IMR-90 (cell line): Measurements from ENCODE around the gene MTA2. TPM values are rescaled to one million over a fixed set of nuclear protein-coding genes. Genes with fewer than 3 reads are reported as not detected.

Source experiments
- ATAC-seq: fragments of 200-7000 bp; cut with Tn5 transposase; 2 replicates; pipeline ENCODE4 v1.9.1; 2020; ENCODE audit warnings: low read depth, mild to moderate bottlenecking, moderate library complexity
- BruUV-seq: library from RNA; stranded (reverse); fragments of 400-500 nt; replicated peaks from 2 replicates; lab custom pipeline; 2021; lab: Mats Ljungman, UMichigan
- CTCF ChIA-PET: fragments of 300-600 bp; formaldehyde crosslinking; extraction: SDS; loops from one replicate; lab custom pipeline; 2021; ENCODE audit warnings: antibody characterized with exemption; lab: Yijun Ruan, JAX
- POLR2A ChIA-PET: fragments of 300-600 bp; sonication (Branson Sonifier 250); formaldehyde crosslinking; loops from one replicate; lab custom pipeline; 2022; ENCODE audit warnings: antibody characterized with exemption; ENCODE audit not compliant: unreplicated experiment; lab: Charles Lee
- DNase-seq: peaks from one replicate; pipeline ENCODE4 v3.0.0; 2013
- H2AFZ ChIP-seq: replicated peaks from 2 replicates; pipeline ENCODE3; 2013; ENCODE audit warnings: low read length, mild to moderate bottlenecking; ENCODE audit not compliant: poor library complexity
- H2AK5ac ChIP-seq: 2 replicates; pipeline ENCODE4 v1.6.1; 2013; ENCODE audit warnings: low read depth, low read length, inconsistent platforms
- H2AK9ac ChIP-seq: replicated peaks from 2 replicates; pipeline ENCODE3; 2013; ENCODE audit warnings: mild to moderate bottlenecking, low read depth, low read length, moderate library complexity; ENCODE audit not compliant: poor library complexity
- H2BK120ac ChIP-seq: 2 replicates; pipeline ENCODE4 v1.6.1; 2013; ENCODE audit warnings: low read depth, low read length, inconsistent platforms
- H2BK15ac ChIP-seq: 3 replicates; pipeline ENCODE4 v1.6.1; 2013; ENCODE audit warnings: low read depth, low read length, inconsistent platforms
- H2BK20ac ChIP-seq: 2 replicates; pipeline ENCODE4 v1.6.1; 2013; ENCODE audit warnings: low read depth, mild to moderate bottlenecking, inconsistent platforms, low read length, moderate library complexity
- H2BK5ac ChIP-seq: 2 replicates; pipeline ENCODE4 v1.6.1; 2013; ENCODE audit warnings: mild to moderate bottlenecking, low read depth, low read length, inconsistent platforms; ENCODE audit not compliant: poor library complexity, severe bottlenecking
- H3K14ac ChIP-seq: replicated peaks from 2 replicates; pipeline ENCODE4 v1.6.1; 2013; ENCODE audit warnings: low read depth, low read length, inconsistent platforms
- H3K18ac ChIP-seq: 2 replicates; pipeline ENCODE4 v1.6.1; 2013; ENCODE audit warnings: low read depth, low read length, control low read depth
- H3K23ac ChIP-seq: 2 replicates; pipeline ENCODE4 v1.6.1; 2013; ENCODE audit warnings: low read depth, low read length, inconsistent platforms
- H3K27ac ChIP-seq: 2 replicates; pipeline ENCODE4 v1.5.1; 2013; ENCODE audit warnings: mild to moderate bottlenecking, control low read depth, low read length; ENCODE audit not compliant: insufficient read depth
- H3K27me3 ChIP-seq: 2 replicates; pipeline ENCODE4 v1.6.1; 2013; ENCODE audit warnings: low read length; ENCODE audit not compliant: control insufficient read depth, insufficient read depth
- H3K36me3 ChIP-seq: 2 replicates; pipeline ENCODE4 v1.6.1; 2013; ENCODE audit warnings: low read length, mixed read lengths; ENCODE audit not compliant: control insufficient read depth, insufficient read depth
- H3K4ac ChIP-seq: 2 replicates; pipeline ENCODE4 v1.6.1; 2013; ENCODE audit warnings: low read depth, low read length, inconsistent platforms
- H3K4me1 ChIP-seq: 2 replicates; pipeline ENCODE4 v1.6.1; 2013; ENCODE audit warnings: low read length, mixed read lengths; ENCODE audit not compliant: control insufficient read depth, insufficient read depth
- H3K4me2 ChIP-seq: 2 replicates; pipeline ENCODE4 v1.6.1; 2013; ENCODE audit warnings: low read depth, mild to moderate bottlenecking, control low read depth, low read length, moderate library complexity
- H3K4me3 ChIP-seq: 2 replicates; pipeline ENCODE4 v1.5.1; 2013; ENCODE audit warnings: low read depth, mild to moderate bottlenecking, control low read depth, low read length, moderate library complexity; ENCODE audit not compliant: insufficient read depth
- H3K56ac ChIP-seq: 2 replicates; pipeline ENCODE4 v1.6.1; 2013; ENCODE audit warnings: low read length, inconsistent platforms; ENCODE audit not compliant: insufficient read depth; ENCODE audit errors: extremely low read depth
- H3K79me1 ChIP-seq, 2 experiments: 2 replicates each; pipeline ENCODE4 v1.6.1; 2013; ENCODE audit warnings: low read length in 2 of 2, inconsistent platforms in 1 of 2, low read depth in 1 of 2
- H3K9ac ChIP-seq: 2 replicates; pipeline ENCODE4 v1.6.1; 2013; ENCODE audit warnings: low read depth, low read length, control low read depth
- H3K9me1 ChIP-seq: 2 replicates; pipeline ENCODE4 v1.6.1; 2013; ENCODE audit warnings: low read length, inconsistent platforms; ENCODE audit not compliant: insufficient read depth
- H3K9me3 ChIP-seq: 2 replicates; pipeline ENCODE4 v1.6.1; 2013; ENCODE audit warnings: low read length; ENCODE audit not compliant: control insufficient read depth, insufficient read depth
- H4K20me1 ChIP-seq: 2 replicates; pipeline ENCODE4 v1.6.1; 2013; ENCODE audit warnings: low read length, inconsistent platforms; ENCODE audit not compliant: insufficient read depth
- H4K5ac ChIP-seq: 2 replicates; pipeline ENCODE4 v1.6.1; 2013; ENCODE audit warnings: mild to moderate bottlenecking, low read depth, low read length, control low read depth
- H4K8ac ChIP-seq, 2 experiments: 2 replicates each; pipeline ENCODE4 v1.6.1; 2013; ENCODE audit warnings: low read depth in 2 of 2, low read length in 2 of 2, control low read depth in 1 of 2, inconsistent platforms in 1 of 2
- H4K91ac ChIP-seq: 2 replicates; pipeline ENCODE4 v1.6.1; 2013; ENCODE audit warnings: low read depth, low read length, inconsistent platforms; ENCODE audit not compliant: insufficient read depth
- CEBPB ChIP-seq: IDR thresholded peaks from 2 replicates; pipeline ENCODE4 v1.6.1; 2012; ENCODE audit warnings: low read depth, low read length, improper control_type of control experiment
- MAZ ChIP-seq: IDR thresholded peaks from 2 replicates; pipeline ENCODE4 v1.6.1; 2012; ENCODE audit warnings: low read depth, mild to moderate bottlenecking, low read length, improper control_type of control experiment, moderate library complexity, borderline replicate concordance
- MXI1 ChIP-seq: IDR thresholded peaks from 2 replicates; pipeline ENCODE4 v1.6.1; 2012; ENCODE audit warnings: low read depth, mild to moderate bottlenecking, low read length, moderate library complexity, borderline replicate concordance
- POLR2A ChIP-seq: IDR thresholded peaks from 2 replicates; pipeline ENCODE4 v1.6.1; 2012; ENCODE audit warnings: mild to moderate bottlenecking, low read depth, low read length
- WGBS, 2 experiments: methylation state at CpG; one replicate each; pipeline versions ENCODE4 v1.1.5 to v1.1.7; 2013; ENCODE audit warnings: missing lambda C conversion rate in 2 of 2; ENCODE audit not compliant: insufficient read length in 1 of 2; ENCODE audit errors: extremely low coverage in 2 of 2; 5-methylcytosine and 5-hydroxymethylcytosine counted together
- dilution Hi-C: fragments of 300-500 bp; cut with HindIII; formaldehyde crosslinking; loops from one replicate; pipeline ENCODE4 v1.14.3; 2018; ENCODE audit warnings: low sequenced_read_pairs; ENCODE audit not compliant: unreplicated experiment
- in situ Hi-C: fragments of 300-500 bp; cut with MboI; formaldehyde crosslinking; loops from 3 replicates; pipeline ENCODE4 v1.14.3; 2019; ENCODE audit warnings: low sequenced_read_pairs, inconsistent platforms, mixed read lengths
- intact Hi-C: fragments of 100-400 bp; cut with micrococcal nuclease; formaldehyde crosslinking; loops from 2 replicates; pipeline ENCODE4 v1.10.0; 2022
- polyA plus RNA-seq, 3 experiments: library from polyadenylated mRNA; depleted of rRNA; stranded (reverse); fragments of >200 nt; gene quantifications; 2 replicates each; pipeline ENCODE4 v1.2.3, GENCODE V29; 2012; ENCODE audit warnings: low replicate concordance in 1 of 3
- total RNA-seq: library from RNA; depleted of rRNA; stranded (reverse); fragments of >200 nt; gene quantifications from 2 replicates; pipeline ENCODE4 v1.2.3, GENCODE V29; 2012

The MTA2 gene
- total and polyA plus RNA-seq, 2 of the 4 experiments (the other 2 are of a cell fraction) = 34.8 to 136 TPM

DNA sequence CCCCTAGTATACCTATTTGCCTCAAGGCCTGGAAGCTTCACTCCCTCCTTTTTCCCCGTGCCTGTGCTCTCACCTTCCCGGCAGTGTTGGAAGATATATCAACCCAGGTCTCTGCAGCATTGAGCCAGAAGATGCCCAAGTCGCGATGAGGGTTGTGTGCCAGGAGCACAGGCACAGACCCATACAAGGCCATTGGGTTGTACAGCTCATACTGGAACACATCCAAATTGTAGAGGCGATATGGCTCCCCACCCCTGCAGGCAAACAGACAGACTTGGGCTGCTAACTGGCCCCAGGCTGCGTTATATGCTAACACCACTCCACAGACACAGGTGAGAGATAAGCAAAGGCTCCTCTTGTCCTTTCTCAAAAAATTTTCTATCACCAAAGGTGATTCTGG is 30.8 kb upstream of the MTA2 start:
- Histone ChIP-seq H2AK5ac (no peak overlapping the region), H3K4me2 (no peak overlapping the region), H2BK15ac (no peak overlapping the region), H3K18ac (no peak overlapping the region), H2AK9ac (no peak overlapping the region), H4K91ac (no peak overlapping the region), H3K27me3 (no peaks in the 10 kb centered on the region), H3K4ac (no peak overlapping the region), H4K20me1 (no peaks in the 10 kb centered on the region; the same call in 1 of the 2 replicates), H4K8ac (no peak overlapping the region), H3K9me1 (peaks cover 5% of the 10 kb centered on the region; the same call in 1 of the 2 replicates), H2BK5ac (no peak overlapping the region), H3K23ac (no peak overlapping the region), H2BK120ac (no peak overlapping the region), H3K4me1 (no peaks in the 10 kb centered on the region), H4K5ac (no peak overlapping the region), H3K56ac (no peak overlapping the region), H3K4me3 (no peak overlapping the region), H2BK20ac (no peak overlapping the region), H3K9me3 (no peaks in the 10 kb centered on the region), H3K79me1 (peaks cover 30 to 41% of the 10 kb centered on the region in 2 experiments), H3K9ac (no peak overlapping the region), H3K27ac (no peak overlapping the region), H3K36me3 (peaks cover 72% of the 10 kb centered on the region), H3K14ac (no peak overlapping the region), H2AFZ (no peak overlapping the region)
- ATAC-seq (no peak), DNase-seq (no peak)
- dilution Hi-C loops (no loop called here), in situ Hi-C loops (no loop called here), intact Hi-C loops (no loop called here)
- TF ChIP-seq CEBPB (no peak), POLR2A (no peak), MXI1 (no peak), MAZ (no peak)
- BruUV-seq = no TSS peak
- ChIA-PET CTCF (no interaction called here), POLR2A (no interaction called here)
- WGBS, 2 experiments = 96% methylated on average over 5 of the region's 6 CpGs; no CpG with 5 or more reads in 1 of the 2 experiments
